OCI-LY7 (cell line): ENCODE results near the gene TNFRSF9.
"Not testable (repeated sequence)": the region's sequence is repeated elsewhere in the genome, so short reads cannot be mapped to it uniquely, and the experiment has no call there.

Source experiments
- CTCF ChIP-seq: fragments of 200-600 bp; sonication (generic); conservative IDR thresholded peaks from 2 replicates; pipeline ENCODE4 v1.5.1; 2014; ENCODE audit warnings: mild to moderate bottlenecking, antibody characterized with exemption, low read length, moderate library complexity, mixed read lengths
- EZH2phosphoT487 ChIP-seq: fragments of 200-600 bp; sonication (generic); IDR thresholded peaks from 2 replicates; pipeline ENCODE4 v1.6.1; 2018; ENCODE audit warnings: low read depth, borderline replicate concordance, mild to moderate bottlenecking, mixed run types, antibody characterized with exemption, low read length, moderate library complexity, mixed read lengths

GRCh38 chr1:7917971-7918370 lies 22.7 kb downstream of the TNFRSF9 start:
- not testable (repeated sequence) for TF ChIP-seq CTCF, EZH2phosphoT487
